BLaER1 (cell line): ENCODE results near the gene MORF4L2.
A peak's percentile ranks its signal among the peaks of the same experiment; 100 is the strongest.

Source experiments
- H3K27ac ChIP-seq: shearing (Covaris generic); formaldehyde crosslinking; 2 replicates; pipeline ENCODE4 v1.8.1; 2022
- H3K27me3 ChIP-seq: shearing (Covaris generic); formaldehyde crosslinking; 2 replicates; pipeline ENCODE4 v1.8.1; 2022
- H3K36me3 ChIP-seq: shearing (Covaris generic); formaldehyde crosslinking; 2 replicates; pipeline ENCODE4 v1.8.1; 2022
- H3K4me1 ChIP-seq: shearing (Covaris generic); formaldehyde crosslinking; 2 replicates; pipeline ENCODE4 v1.8.1; 2022
- H3K4me2 ChIP-seq: shearing (Covaris generic); formaldehyde crosslinking; 2 replicates; pipeline ENCODE4 v1.8.1; 2022
- H3K4me3 ChIP-seq: shearing (Covaris generic); formaldehyde crosslinking; 2 replicates; pipeline ENCODE4 v1.8.1; 2022
- H3K9ac ChIP-seq: shearing (Covaris generic); formaldehyde crosslinking; 2 replicates; pipeline ENCODE4 v1.8.1; 2022
- H3K9me3 ChIP-seq: shearing (Covaris generic); formaldehyde crosslinking; 2 replicates; pipeline ENCODE4 v1.8.1; 2022
- H4K20me1 ChIP-seq: shearing (Covaris generic); formaldehyde crosslinking; 2 replicates; pipeline ENCODE4 v1.8.1; 2022
- Cebpa-rat ChIP-seq: shearing (Covaris generic); IDR thresholded peaks from 2 replicates; pipeline ENCODE4 v1.8.1; 2022

The MORF4L2 gene

GRCh38 chrX:103718120-103718519 is 31.6 kb upstream of the MORF4L2 start:
- H3K9ac ChIP-seq = no peak overlapping the region
- H3K4me3 ChIP-seq = no peak overlapping the region
- TF ChIP-seq Cebpa-rat = no peak
- H3K9me3 ChIP-seq = no peaks in the 10 kb centered on the region
- H3K4me1 ChIP-seq = no peaks in the 10 kb centered on the region
- no peak overlapping the region for H3K4me2 ChIP-seq
- H3K27me3 ChIP-seq = no peaks in the 10 kb centered on the region
- H4K20me1 ChIP-seq = no peaks in the 10 kb centered on the region
- H3K27ac ChIP-seq = no peak overlapping the region
- no peaks in the 10 kb centered on the region for H3K36me3 ChIP-seq

- no peaks in the 10 kb centered on the region for H3K4me1 ChIP-seq
- H3K4me3 ChIP-seq = no peak overlapping the region
- H3K9ac ChIP-seq = no peak overlapping the region
- no peak for TF ChIP-seq Cebpa-rat
- H3K9me3 ChIP-seq = no peaks in the 10 kb centered on the region
- no peak overlapping the region for H3K4me2 ChIP-seq
- no peaks in the 10 kb centered on the region for H4K20me1 ChIP-seq
- H3K36me3 ChIP-seq = no peaks in the 10 kb centered on the region
- no peak overlapping the region for H3K27ac ChIP-seq
- H3K27me3 ChIP-seq = no peaks in the 10 kb centered on the region
Observed at GRCh38 chrX:103716962-103717361, 30.5 kb upstream of the MORF4L2 start.

DNA sequence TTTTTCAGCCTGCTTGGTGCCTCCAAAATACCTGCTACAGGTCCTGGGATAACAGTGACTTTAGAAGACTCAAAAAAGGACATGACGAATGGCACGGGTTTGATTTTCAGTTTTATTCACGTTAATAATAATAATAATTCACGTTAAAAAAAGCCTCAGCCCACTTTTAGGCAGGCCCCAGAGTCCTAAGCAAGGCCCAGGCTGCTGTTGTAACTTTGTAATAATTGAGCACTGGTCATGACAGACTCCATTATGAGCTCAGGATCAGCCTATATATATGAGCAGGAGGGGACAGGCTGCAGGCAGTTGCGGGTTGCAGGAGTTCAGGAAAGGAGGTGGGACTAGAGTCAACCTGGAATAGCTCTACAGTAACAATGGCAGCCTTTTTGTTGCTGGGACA is 24.1 kb upstream of the MORF4L2 start, which contains the start of gene TMEM31:
TSS of gene TMEM31 (plus strand) at position 301 of the 400 bp plus-strand sequence. CDS start 1,350 bp downstream, outside the sequence.
- Histone ChIP-seq H4K20me1 (no peaks in the 10 kb centered on the region), H3K4me2 (no peak within 1 kb of the TSS), H3K9me3 (no peaks in the 10 kb centered on the region), H3K36me3 (no peaks in the 10 kb centered on the region), H3K27ac (no peak within 1 kb of the TSS), H3K4me3 (no peak within 1 kb of the TSS), H3K4me1 (no peaks in the 10 kb centered on the region), H3K27me3 (no peaks in the 10 kb centered on the region), H3K9ac (no peak within 1 kb of the TSS)
- no peak for TF ChIP-seq Cebpa-rat

DNA sequence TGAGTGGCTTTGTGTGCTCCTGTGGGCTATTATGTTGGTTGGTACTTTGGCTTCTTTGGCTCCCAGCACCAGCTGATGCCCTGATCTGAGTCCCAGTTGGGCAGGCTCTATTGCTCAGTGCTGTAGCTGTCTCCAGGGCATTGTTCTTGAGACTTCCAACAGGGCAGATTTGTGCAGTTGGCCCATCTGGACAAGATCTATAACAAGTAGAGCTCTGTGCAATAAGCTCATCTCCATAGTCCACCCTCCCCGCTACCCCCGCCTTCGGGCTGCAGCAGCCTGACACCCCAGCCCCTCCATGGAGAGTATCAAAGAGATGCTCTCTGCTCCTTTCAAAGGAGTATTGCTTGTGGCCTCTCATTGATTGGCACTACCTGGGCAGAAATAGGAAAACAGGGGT is 18.4 kb upstream of the MORF4L2 start:
- H3K27me3 ChIP-seq = no peaks in the 10 kb centered on the region
- TF ChIP-seq Cebpa-rat = no peak
- H3K4me1 ChIP-seq = no peaks in the 10 kb centered on the region
- H3K4me3 ChIP-seq = no peak overlapping the region
- H3K36me3 ChIP-seq = no peaks in the 10 kb centered on the region
- H3K4me2 ChIP-seq = no peak overlapping the region
- H3K9ac ChIP-seq = no peak overlapping the region
- H3K27ac ChIP-seq = no peak overlapping the region
- H3K9me3 ChIP-seq = no peaks in the 10 kb centered on the region
- no peaks in the 10 kb centered on the region for H4K20me1 ChIP-seq

DNA sequence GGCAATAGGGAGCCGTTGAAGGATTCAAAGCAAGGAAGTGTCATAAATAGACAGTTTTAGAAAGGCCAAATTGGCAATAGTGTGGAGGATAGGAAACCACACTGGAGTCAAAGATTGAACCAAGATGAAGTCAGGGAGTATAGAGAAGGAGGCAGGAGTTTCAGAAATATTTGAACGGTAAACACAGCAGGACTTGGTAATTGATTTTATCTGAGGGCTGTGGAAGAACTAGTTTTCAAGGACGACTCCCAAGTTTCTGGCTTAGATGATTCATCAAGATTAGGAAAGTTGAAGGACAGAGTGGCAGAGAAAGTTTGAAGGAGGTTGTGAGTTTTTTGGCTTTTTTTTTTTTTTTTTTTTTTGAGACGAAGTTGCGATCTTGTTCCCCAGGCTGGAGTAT is 12.7 kb upstream of the MORF4L2 start:
- H3K27ac ChIP-seq = no peak overlapping the region
- H3K4me1 ChIP-seq = no peaks in the 10 kb centered on the region
- no peak for TF ChIP-seq Cebpa-rat
- H3K9ac ChIP-seq = no peak overlapping the region
- no peak overlapping the region for H3K4me3 ChIP-seq
- H3K36me3 ChIP-seq = no peaks in the 10 kb centered on the region
- H3K27me3 ChIP-seq = no peaks in the 10 kb centered on the region
- H3K4me2 ChIP-seq = no peak overlapping the region
- no peaks in the 10 kb centered on the region for H4K20me1 ChIP-seq
- H3K9me3 ChIP-seq = no peaks in the 10 kb centered on the region

GRCh38 chrX:103697687-103698086 is 11.2 kb upstream of the MORF4L2 start:
- Histone ChIP-seq H3K27me3 (no peaks in the 10 kb centered on the region; the same call in 1 of the 2 replicates), H3K4me3 (no peak overlapping the region), H3K36me3 (no peaks in the 10 kb centered on the region), H3K9me3 (no peaks in the 10 kb centered on the region), H4K20me1 (no peaks in the 10 kb centered on the region), H3K4me2 (no peak overlapping the region), H3K4me1 (no peaks in the 10 kb centered on the region), H3K9ac (no peak overlapping the region), H3K27ac (no peak overlapping the region)
- no peak for TF ChIP-seq Cebpa-rat

DNA sequence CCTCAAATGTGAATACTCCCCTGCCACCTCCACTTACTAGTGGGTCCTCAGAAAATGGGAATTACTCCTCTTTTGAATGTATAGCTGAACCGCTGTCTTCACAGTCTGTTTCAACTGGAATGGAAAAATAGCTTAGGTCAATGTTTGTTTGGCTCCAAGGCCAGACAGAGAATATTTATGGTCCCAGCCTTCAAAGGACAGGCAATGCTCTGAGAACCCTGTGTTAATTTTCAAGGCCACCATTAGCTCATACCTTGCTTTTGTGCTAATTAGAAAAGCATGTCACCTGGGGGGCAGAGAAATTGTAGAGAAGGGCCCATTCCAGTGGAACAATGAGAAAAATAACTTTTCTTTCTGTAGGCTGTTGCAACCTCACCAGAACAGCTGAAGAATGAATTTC is 4.6 kb upstream of the MORF4L2 start:
- Histone ChIP-seq H3K9me3 (peaks cover 4% of the 10 kb centered on the region; the same call in 1 of the 2 replicates), H3K4me1 (no peaks in the 10 kb centered on the region), H3K4me3 (no peak overlapping the region), H3K9ac (no peak overlapping the region), H3K27ac (no peak overlapping the region), H4K20me1 (no peaks in the 10 kb centered on the region), H3K4me2 (no peak overlapping the region), H3K27me3 (no peaks in the 10 kb centered on the region; the same call in 1 of the 2 replicates), H3K36me3 (no peaks in the 10 kb centered on the region)
- no peak for TF ChIP-seq Cebpa-rat

GRCh38 chrX:103688946-103689345 is 2.4 kb upstream of the MORF4L2 start:
- Histone ChIP-seq H3K9ac (no peak overlapping the region), H3K4me1 (peaks cover 11% of the 10 kb centered on the region), H3K36me3 (peaks cover 9% of the 10 kb centered on the region; the same call in 1 of the 2 replicates), H4K20me1 (peaks cover 10% of the 10 kb centered on the region), H3K9me3 (peaks cover 4% of the 10 kb centered on the region; the same call in 1 of the 2 replicates), H3K27me3 (no peaks in the 10 kb centered on the region; the same call in 1 of the 2 replicates), H3K27ac (no peak overlapping the region), H3K4me3 (no peak overlapping the region), H3K4me2 (no peak overlapping the region)
- TF ChIP-seq Cebpa-rat = no peak

GRCh38 chrX:103687696-103688201 is 1.2 kb upstream of the MORF4L2 start:
- H3K27me3 ChIP-seq = no peaks in the 10 kb centered on the region; the same call in 1 of the 2 replicates
- peak overlapping the region; percentile 88 for H3K27ac ChIP-seq
- H3K9me3 ChIP-seq = peaks cover 4% of the 10 kb centered on the region; the same call in 1 of the 2 replicates
- H3K4me3 ChIP-seq = peak overlapping the region; percentile 73
- H4K20me1 ChIP-seq = peaks cover 14% of the 10 kb centered on the region
- H3K4me2 ChIP-seq = peak overlapping the region; percentile 58
- H3K36me3 ChIP-seq = peaks cover 14% of the 10 kb centered on the region
- peak overlapping the region; percentile 82 for H3K9ac ChIP-seq
- no peak for TF ChIP-seq Cebpa-rat
- H3K4me1 ChIP-seq = peaks cover 16% of the 10 kb centered on the region

DNA sequence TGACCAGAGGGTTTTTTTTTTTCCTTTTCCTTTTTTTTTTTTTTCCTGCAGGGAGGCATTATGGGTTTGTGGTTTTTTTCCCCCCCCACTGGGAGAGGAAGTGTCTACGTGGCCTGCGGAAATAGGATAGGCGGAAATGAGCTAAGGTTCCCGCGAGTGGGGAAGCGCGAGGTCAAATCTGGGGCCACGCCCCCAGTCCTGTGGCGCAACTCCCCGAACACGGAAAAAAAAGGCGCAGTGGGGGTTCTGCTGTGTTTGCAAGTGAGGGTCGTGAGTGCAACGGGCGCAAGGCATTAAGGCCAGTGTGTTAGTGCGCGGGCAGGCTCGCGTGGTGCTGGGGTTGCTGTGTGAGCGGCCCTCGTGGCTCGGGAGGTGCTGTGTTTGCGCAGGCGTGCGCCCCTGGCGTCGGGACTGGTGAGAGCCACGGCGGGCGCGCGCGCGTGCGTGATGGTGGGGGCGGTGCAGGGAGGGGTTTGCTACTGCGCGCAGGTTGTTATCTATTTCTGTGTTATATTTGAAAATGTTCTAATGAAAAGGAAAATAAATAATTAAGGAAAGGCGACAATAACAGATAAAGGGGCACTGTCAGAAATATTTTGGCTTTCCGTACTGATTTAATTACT is 685 bp upstream of the MORF4L2 start:
- Histone ChIP-seq H3K9ac (peak overlapping the region; percentile 82), H3K36me3 (peaks cover 14% of the 10 kb centered on the region), H3K27me3 (no peaks in the 10 kb centered on the region), H3K4me3 (peak overlapping the region; percentile 73), H3K27ac (peak overlapping the region; percentile 88), H3K4me1 (peaks cover 16% of the 10 kb centered on the region), H3K4me2 (peak overlapping the region; percentile 58), H4K20me1 (peaks cover 14% of the 10 kb centered on the region), H3K9me3 (peaks cover 4% of the 10 kb centered on the region; the same call in 1 of the 2 replicates)
- peak; percentile 80 for TF ChIP-seq Cebpa-rat
